CD14-positive monocyte (primary cell): ENCODE measurements around the gene GOLGA3. TPM values are rescaled to one million over a fixed set of nuclear protein-coding genes. Genes with fewer than 3 reads are reported as not detected.

Experiments used
- DNase-seq, 3 donors: peaks; one replicate each; pipeline ENCODE4 v3.0.0-alpha.2; 2011 to 2022
- H2AFZ ChIP-seq: 2 replicates; pipeline ENCODE4 v1.6.0; 2012; ENCODE audit warnings: mild to moderate bottlenecking, low read depth, low read length, inconsistent platforms; ENCODE audit not compliant: insufficient read depth, poor library complexity, severe bottlenecking
- H3K27ac ChIP-seq, 2 donors: 1 replicate in 1 of 2; 2 replicates in 1 of 2; pipeline ENCODE4 v1.5.1; 2012 to 2013; ENCODE audit warnings: low read length in 2 of 2, control low read depth in 1 of 2, inconsistent platforms in 1 of 2, low read depth in 1 of 2, mild to moderate bottlenecking in 1 of 2
- H3K27me3 ChIP-seq, 2 donors: one replicate each; pipeline versions ENCODE4 v1.6.0 to v1.6.1; 2011 to 2013; ENCODE audit warnings: low read length in 2 of 2; ENCODE audit not compliant: control insufficient read depth in 2 of 2, insufficient read depth in 2 of 2
- H3K36me3 ChIP-seq, 2 donors: replicated peaks in 1 of 2; 1 replicate in 1 of 2; 2 replicates in 1 of 2; pipeline versions ENCODE4 v1.5.1 to v1.6.1; 2012 to 2013; ENCODE audit warnings: low read length in 2 of 2, control low read depth in 1 of 2, inconsistent platforms in 1 of 2, mild to moderate bottlenecking in 1 of 2; ENCODE audit not compliant: insufficient read depth in 2 of 2, control insufficient read depth in 1 of 2
- H3K4me1 ChIP-seq, 2 donors: 1 replicate in 1 of 2; 2 replicates in 1 of 2; pipeline versions ENCODE4 v1.5.1 to v1.6.1; 2012 to 2013; ENCODE audit warnings: low read length in 2 of 2, control low read depth in 1 of 2, inconsistent platforms in 1 of 2, mild to moderate bottlenecking in 1 of 2, moderate library complexity in 1 of 2; ENCODE audit not compliant: insufficient read depth in 2 of 2, control insufficient read depth in 1 of 2
- H3K4me2 ChIP-seq: replicated peaks from 2 replicates; pipeline ENCODE3; 2012; ENCODE audit warnings: low read length, moderate library complexity, mild to moderate bottlenecking; ENCODE audit not compliant: poor library complexity, severe bottlenecking; ENCODE audit errors: extremely low read depth
- H3K4me3 ChIP-seq, 3 experiments: fragments of 200-600 bp in 1 of 3; sonication (generic) in 1 of 3; replicated peaks in 1 of 3; 1 replicate in 2 of 3; 2 replicates in 1 of 3; pipeline ENCODE4 v1.5.1; 2011 to 2013; ENCODE audit warnings: low read length in 3 of 3, mild to moderate bottlenecking in 3 of 3, control low read depth in 2 of 3, low read depth in 2 of 3, inconsistent platforms in 1 of 3, moderate library complexity in 1 of 3
- H3K79me2 ChIP-seq: 2 replicates; pipeline ENCODE4 v1.6.0; 2012; ENCODE audit warnings: mild to moderate bottlenecking, control low read depth, inconsistent platforms, low read length, moderate library complexity; ENCODE audit not compliant: insufficient read depth
- H3K9ac ChIP-seq: 2 replicates; pipeline ENCODE4 v1.6.0; 2017; ENCODE audit warnings: low read length, mild to moderate bottlenecking; ENCODE audit not compliant: insufficient read depth, poor library complexity, severe bottlenecking
- H3K9me3 ChIP-seq, 2 donors: replicated peaks in 1 of 2; 1 replicate in 1 of 2; 2 replicates in 1 of 2; pipeline versions ENCODE4 v1.5.1 to v1.6.1; 2012 to 2013; ENCODE audit warnings: low read length in 2 of 2, control low read depth in 1 of 2; ENCODE audit not compliant: control insufficient read depth in 1 of 2, insufficient read depth in 1 of 2
- H4K20me1 ChIP-seq: 2 replicates; pipeline ENCODE4 v1.6.0; 2012; ENCODE audit warnings: mild to moderate bottlenecking, low read length, control low read depth, moderate library complexity; ENCODE audit not compliant: insufficient read depth
- H3K27ac Mint-ChIP-seq, 7 donors: one replicate each; pipeline ENCODE4 v1.8.0; 2020; ENCODE audit warnings: mild to moderate bottlenecking in 7 of 7, mixed read lengths in 7 of 7, moderate library complexity in 6 of 7, inconsistent platforms in 2 of 7
- H3K27me3 Mint-ChIP-seq, 3 donors: one replicate each; pipeline ENCODE4 v1.8.0; 2021 to 2022; ENCODE audit warnings: low read depth in 3 of 3, mild to moderate bottlenecking in 3 of 3, mixed read lengths in 3 of 3, moderate library complexity in 3 of 3, inconsistent platforms in 1 of 3
- H3K36me3 Mint-ChIP-seq, 2 donors: one replicate each; pipeline ENCODE4 v1.8.0; 2020; ENCODE audit warnings: mixed read lengths in 2 of 2, inconsistent platforms in 1 of 2, mild to moderate bottlenecking in 1 of 2
- H3K4me1 Mint-ChIP-seq: one replicate; pipeline ENCODE4 v1.8.0; 2020; ENCODE audit warnings: mild to moderate bottlenecking, mixed read lengths
- H3K4me3 Mint-ChIP-seq, 2 donors: one replicate each; pipeline ENCODE4 v1.8.0; 2020; ENCODE audit warnings: mild to moderate bottlenecking in 2 of 2, mixed read lengths in 2 of 2, moderate library complexity in 1 of 2
- H3K9me3 Mint-ChIP-seq, 7 donors: one replicate each; pipeline ENCODE4 v1.8.0; 2020 to 2022; ENCODE audit warnings: mixed read lengths in 7 of 7, mild to moderate bottlenecking in 6 of 7, moderate library complexity in 6 of 7, inconsistent platforms in 2 of 7
- CTCF ChIP-seq: fragments of 200-600 bp; IDR thresholded peaks from one replicate; pipeline ENCODE4 v1.8.0; 2022; ENCODE audit warnings: antibody characterized with exemption, mild to moderate bottlenecking
- WGBS: methylation state at CpG from one replicate; pipeline ENCODE4 v1.1.5; 2013; ENCODE audit warnings: missing lambda C conversion rate; ENCODE audit not compliant: insufficient coverage; 5-methylcytosine and 5-hydroxymethylcytosine counted together
- intact Hi-C, 2 donors: fragments of 100-400 bp; cut with micrococcal nuclease; formaldehyde crosslinking; loops; one replicate each; pipeline versions ENCODE4 v1.15.0 to v1.15.1; 2023
- polyA plus RNA-seq, 3 donors: library from polyadenylated mRNA; depleted of rRNA in 1 of 3; unstranded in 2 of 3; stranded (reverse) in 1 of 3; fragments of 300-500 nt in 2 of 3; fragments of >200 nt in 1 of 3; fragmentation: Illumina TruSeq in 2 of 3; gene quantifications; 1 replicate in 2 of 3; 2 replicates in 1 of 3; pipeline ENCODE4 v1.2.3, GENCODE V29; 2012 to 2021

The GOLGA3 gene
- polyA plus RNA-seq, 3 donors: 1.2 to 12.0 (median 2.4) TPM

DNA sequence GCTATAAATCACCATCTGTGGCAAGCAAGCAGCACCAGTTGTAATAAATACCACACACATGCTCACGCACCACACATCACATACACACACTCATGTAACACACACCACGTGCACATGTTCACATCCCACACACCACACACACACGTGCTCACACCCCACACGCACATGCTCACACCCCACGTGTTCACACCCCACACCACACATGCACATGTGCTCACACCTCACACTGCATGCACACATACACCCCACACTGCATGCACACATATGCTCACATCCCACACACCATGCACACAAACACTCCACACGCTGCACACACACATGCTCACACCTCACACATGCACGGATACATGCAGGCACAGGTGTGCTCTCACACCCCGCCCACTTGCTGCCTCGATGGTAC lies 44.1 kb downstream of the GOLGA3 start:
- H3K27ac ChIP-seq: peak overlapping the region in 1 of 2 donors; percentile 20
- no peak overlapping the region for H3K9ac ChIP-seq
- intact Hi-C loops: no loop called here
- H3K4me3 ChIP-seq: no peak overlapping the region
- peaks cover 86 to 91% of the 10 kb centered on the region in 2 donors for H3K36me3 ChIP-seq
- Mint-ChIP-seq H3K4me1 (no peaks in the 10 kb centered on the region), H3K27me3 (peaks cover 0 to 2% (median 0%) of the 10 kb centered on the region in 3 donors), H3K9me3 (peaks cover 0 to 3% (median 0%) of the 10 kb centered on the region in 7 donors), H3K27ac (peak overlapping the region in 4 of 7 donors; percentile 24 to 38 (median 30)), H3K4me3 (no peak overlapping the region), H3K36me3 (peaks cover 80 to 96% of the 10 kb centered on the region in 2 donors)
- WGBS: 89% methylated on average over 9 of the region's 9 CpGs
- H3K79me2 ChIP-seq: no peaks in the 10 kb centered on the region
- no peak for TF ChIP-seq CTCF
- no peaks in the 10 kb centered on the region for H3K27me3 ChIP-seq
- H3K9me3 ChIP-seq: no peaks in the 10 kb centered on the region
- no peak overlapping the region for H3K4me2 ChIP-seq
- no peaks in the 10 kb centered on the region for H3K4me1 ChIP-seq
- no peak for DNase-seq
- H2AFZ ChIP-seq: no peak overlapping the region
- H4K20me1 ChIP-seq: no peaks in the 10 kb centered on the region

GRCh38 chr12:132783917-132784531 lies 44.6 kb downstream of the GOLGA3 start:
- Histone ChIP-seq H3K9me3 (no peaks in the 10 kb centered on the region), H3K79me2 (no peaks in the 10 kb centered on the region), H3K27me3 (no peaks in the 10 kb centered on the region), H3K9ac (no peak overlapping the region), H3K4me2 (no peak overlapping the region), H2AFZ (no peak overlapping the region), H3K4me1 (no peaks in the 10 kb centered on the region), H3K4me3 (no peak overlapping the region), H3K27ac (peak overlapping the region in 1 of 2 donors; percentile 20), H3K36me3 (peaks cover 84 to 91% of the 10 kb centered on the region in 2 donors), H4K20me1 (no peaks in the 10 kb centered on the region)
- peaks cover 0 to 2% (median 0%) of the 10 kb centered on the region in 7 donors for H3K9me3 Mint-ChIP-seq
- WGBS: 72% methylated on average over 21 of the region's 22 CpGs
- no peak for DNase-seq
- peaks cover 0 to 2% (median 0%) of the 10 kb centered on the region in 3 donors for H3K27me3 Mint-ChIP-seq
- H3K4me3 Mint-ChIP-seq: no peak overlapping the region
- peaks cover 78 to 96% of the 10 kb centered on the region in 2 donors for H3K36me3 Mint-ChIP-seq
- peak overlapping the region in 3 of 7 donors; percentile 38 to 86 (median 72) for H3K27ac Mint-ChIP-seq
- intact Hi-C loops: no loop called here
- no peak for TF ChIP-seq CTCF
- H3K4me1 Mint-ChIP-seq: no peaks in the 10 kb centered on the region
